Measurements from ENCODE around the gene LRCH1. TPM values are rescaled to one million over a fixed set of nuclear protein-coding genes. Genes with fewer than 3 reads are reported as not detected.

The LRCH1 gene
- total RNA-seq, 1 donor from 2014 or later: 2.9 TPM

DNA sequence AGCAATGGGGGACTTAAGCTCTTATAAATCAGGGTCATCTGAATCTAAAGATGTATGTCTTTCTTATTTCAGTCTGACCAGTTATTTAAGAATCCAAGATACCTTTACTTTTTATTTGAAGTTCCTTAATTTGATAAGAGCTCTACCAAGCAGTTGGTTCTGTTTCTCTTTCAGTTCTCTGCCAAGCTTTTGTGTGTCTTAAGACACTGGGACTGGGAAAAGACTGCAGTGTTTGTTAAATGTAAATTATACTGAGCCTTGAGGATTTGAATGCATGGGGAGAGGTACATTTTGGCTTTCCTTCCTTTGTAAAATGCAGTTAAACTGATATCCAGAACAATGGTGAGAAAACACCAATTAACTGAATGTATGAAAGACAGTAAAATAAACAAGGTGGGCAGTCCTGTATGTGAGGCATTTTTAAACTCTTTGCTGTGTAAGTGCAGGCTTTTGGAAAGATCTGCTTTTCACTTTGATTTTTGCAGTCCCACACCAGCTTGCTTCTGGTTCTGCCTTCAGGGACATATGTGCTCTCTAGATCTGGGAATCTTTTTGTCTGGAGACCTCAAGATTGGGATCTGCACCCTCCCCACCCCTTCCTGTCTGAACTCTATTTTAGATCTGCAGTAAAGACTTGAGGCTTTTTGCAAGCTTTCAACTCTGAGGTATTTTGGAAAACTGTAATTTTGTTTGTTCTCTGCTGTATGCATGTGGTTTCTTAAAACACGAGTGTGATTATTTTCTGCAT, 77.6 kb downstream of the LRCH1 start:
- peaks cover 19% of the 10 kb centered on the region for H3K4me1 Mint-ChIP-seq
- H3K9me3 Mint-ChIP-seq: no peaks in the 10 kb centered on the region
- no peak overlapping the region for H2AFZ ChIP-seq (replicated peaks)
- H3K4me1 ChIP-seq: peaks cover 26% of the 10 kb centered on the region
- H3K4me3 Mint-ChIP-seq: no peak overlapping the region
- H3K27me3 ChIP-seq: no peaks in the 10 kb centered on the region
- no peaks in the 10 kb centered on the region for H3K36me3 Mint-ChIP-seq
- peak; percentile 35 for TF ChIP-seq EZH2phosphoT487 (IDR thresholded peaks at IDR 0.05)
- no peak for TF ChIP-seq EZH2 (IDR thresholded peaks at IDR 0.05)
- H3K27me3 Mint-ChIP-seq (ENCODE audit: insufficient read depth, low read depth): no peaks in the 10 kb centered on the region
- no peak overlapping the region for H3K4me3 ChIP-seq
- no peaks in the 10 kb centered on the region for H3K36me3 ChIP-seq
- no peaks in the 10 kb centered on the region for H4K20me1 ChIP-seq (ENCODE audit: low read depth)
- peak overlapping the region; percentile 7 for H3K27ac Mint-ChIP-seq
- H3F3A ChIP-seq (ENCODE audit: low read depth): peaks cover 22% of the 10 kb centered on the region
- no peak overlapping the region for H3K27ac ChIP-seq
- H3K9ac ChIP-seq: no peak overlapping the region
- peak overlapping the region; percentile 32 for H3K4me2 ChIP-seq
- DNase-seq (ENCODE audit: low spot score): peak; percentile 34
- no peaks in the 10 kb centered on the region for H3K79me2 ChIP-seq (ENCODE audit: low read depth)
- no peaks in the 10 kb centered on the region for H3K9me3 ChIP-seq (ENCODE audit: low read depth)

DNA sequence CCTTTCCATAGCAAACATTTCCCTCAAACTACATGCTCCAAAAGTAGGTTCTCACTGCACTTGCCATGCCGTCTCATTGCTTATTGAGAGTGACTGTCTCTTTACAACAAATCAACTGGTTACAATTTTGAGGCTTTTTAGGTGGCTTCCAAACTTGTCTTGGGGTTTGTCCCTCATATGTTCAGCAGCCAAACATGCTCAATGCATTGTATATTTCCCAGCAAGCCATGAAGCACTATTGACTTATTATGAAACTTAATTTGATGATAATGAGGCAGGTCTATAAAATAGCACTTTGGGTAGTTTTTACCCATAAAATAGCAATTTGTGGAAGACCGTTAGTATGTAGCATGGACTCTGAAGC, 78.2 kb downstream of the LRCH1 start:
- peaks cover 26% of the 10 kb centered on the region for H3K4me1 ChIP-seq
- H3K27ac ChIP-seq: no peak overlapping the region
- no peaks in the 10 kb centered on the region for H3K9me3 ChIP-seq (ENCODE audit: low read depth)
- Mint-ChIP-seq H3K27me3 (ENCODE audit: insufficient read depth, low read depth) (no peaks in the 10 kb centered on the region), H3K36me3 (no peaks in the 10 kb centered on the region), H3K4me1 (peaks cover 19% of the 10 kb centered on the region), H3K27ac (peak overlapping the region; percentile 7), H3K9me3 (no peaks in the 10 kb centered on the region), H3K4me3 (no peak overlapping the region)
- no peaks in the 10 kb centered on the region for H3K27me3 ChIP-seq
- H3K4me2 ChIP-seq: peak overlapping the region; percentile 27
- H3K79me2 ChIP-seq (ENCODE audit: low read depth): no peaks in the 10 kb centered on the region
- H2AFZ ChIP-seq (replicated peaks): no peak overlapping the region
- H4K20me1 ChIP-seq (ENCODE audit: low read depth): no peaks in the 10 kb centered on the region
- H3K36me3 ChIP-seq: no peaks in the 10 kb centered on the region
- peaks cover 22% of the 10 kb centered on the region for H3F3A ChIP-seq (ENCODE audit: low read depth)
- TF ChIP-seq EZH2phosphoT487 (IDR thresholded peaks at IDR 0.05) (no peak), CTCF (IDR thresholded peaks at IDR 0.05) (no peak), EZH2 (IDR thresholded peaks at IDR 0.05) (no peak)
- no peak overlapping the region for H3K9ac ChIP-seq
- no peak overlapping the region for H3K4me3 ChIP-seq
- no peak for DNase-seq (ENCODE audit: low spot score)

- Mint-ChIP-seq H3K36me3 (no peaks in the 10 kb centered on the region), H3K9me3 (no peaks in the 10 kb centered on the region), H3K27me3 (ENCODE audit: insufficient read depth, low read depth) (no peaks in the 10 kb centered on the region), H3K4me1 (peaks cover 21% of the 10 kb centered on the region), H3K27ac (no peak overlapping the region), H3K4me3 (no peak overlapping the region)
- H3K9ac ChIP-seq: no peak overlapping the region
- no peak overlapping the region for H2AFZ ChIP-seq (replicated peaks)
- no peaks in the 10 kb centered on the region for H4K20me1 ChIP-seq (ENCODE audit: low read depth)
- H3K27me3 ChIP-seq: no peaks in the 10 kb centered on the region
- no peaks in the 10 kb centered on the region for H3K36me3 ChIP-seq
- DNase-seq (ENCODE audit: low spot score): no peak
- H3K79me2 ChIP-seq (ENCODE audit: low read depth): no peaks in the 10 kb centered on the region
- H3F3A ChIP-seq (ENCODE audit: low read depth): peaks cover 22% of the 10 kb centered on the region
- no peak overlapping the region for H3K27ac ChIP-seq
- no peak overlapping the region for H3K4me3 ChIP-seq
- H3K4me1 ChIP-seq: peaks cover 26% of the 10 kb centered on the region
- H3K4me2 ChIP-seq: no peak overlapping the region
- no peak for TF ChIP-seq CTCF (IDR thresholded peaks at IDR 0.05)
- no peak for TF ChIP-seq EZH2phosphoT487 (IDR thresholded peaks at IDR 0.05)
- TF ChIP-seq EZH2 (IDR thresholded peaks at IDR 0.05): no peak
- H3K9me3 ChIP-seq (ENCODE audit: low read depth): no peaks in the 10 kb centered on the region
Measured at GRCh38 chr13:46632176-46632575, 79.2 kb downstream of the LRCH1 start.

- Mint-ChIP-seq H3K4me1 (peaks cover 26% of the 10 kb centered on the region), H3K27me3 (ENCODE audit: insufficient read depth, low read depth) (no peaks in the 10 kb centered on the region), H3K36me3 (no peaks in the 10 kb centered on the region), H3K27ac (no peak overlapping the region), H3K9me3 (no peaks in the 10 kb centered on the region), H3K4me3 (no peak overlapping the region)
- H3K9me3 ChIP-seq (ENCODE audit: low read depth): no peaks in the 10 kb centered on the region
- TF ChIP-seq EZH2 (IDR thresholded peaks at IDR 0.05) (no peak), EZH2phosphoT487 (IDR thresholded peaks at IDR 0.05) (no peak), CTCF (IDR thresholded peaks at IDR 0.05) (no peak)
- DNase-seq (ENCODE audit: low spot score): no peak
- H3K4me2 ChIP-seq: no peak overlapping the region
- H3K4me3 ChIP-seq: no peak overlapping the region
- H3K9ac ChIP-seq: no peak overlapping the region
- H3K79me2 ChIP-seq (ENCODE audit: low read depth): no peaks in the 10 kb centered on the region
- no peak overlapping the region for H2AFZ ChIP-seq (replicated peaks)
- no peaks in the 10 kb centered on the region for H3K36me3 ChIP-seq
- H3F3A ChIP-seq (ENCODE audit: low read depth): peaks cover 22% of the 10 kb centered on the region
- peaks cover 26% of the 10 kb centered on the region for H3K4me1 ChIP-seq
- no peaks in the 10 kb centered on the region for H3K27me3 ChIP-seq
- H4K20me1 ChIP-seq (ENCODE audit: low read depth): no peaks in the 10 kb centered on the region
- no peak overlapping the region for H3K27ac ChIP-seq
Measured at GRCh38 chr13:46633416-46633815, 80.4 kb downstream of the LRCH1 start.
